ENCODE data around the gene KNSTRN. TPM values are rescaled to one million over a fixed set of nuclear protein-coding genes. Genes with fewer than 3 reads are reported as not detected.

Gene KNSTRN
- total and polyA plus RNA-seq, 2 of the 13 experiments (the other 11 are each of a cell fraction or from before 2014, with no cell fraction given), result 20.3 to 62.3 TPM

GRCh38 chr15:40412095-40412759 lies 29.7 kb downstream of the KNSTRN start (continued):
- TF ChIP-seq, protein P1, sequence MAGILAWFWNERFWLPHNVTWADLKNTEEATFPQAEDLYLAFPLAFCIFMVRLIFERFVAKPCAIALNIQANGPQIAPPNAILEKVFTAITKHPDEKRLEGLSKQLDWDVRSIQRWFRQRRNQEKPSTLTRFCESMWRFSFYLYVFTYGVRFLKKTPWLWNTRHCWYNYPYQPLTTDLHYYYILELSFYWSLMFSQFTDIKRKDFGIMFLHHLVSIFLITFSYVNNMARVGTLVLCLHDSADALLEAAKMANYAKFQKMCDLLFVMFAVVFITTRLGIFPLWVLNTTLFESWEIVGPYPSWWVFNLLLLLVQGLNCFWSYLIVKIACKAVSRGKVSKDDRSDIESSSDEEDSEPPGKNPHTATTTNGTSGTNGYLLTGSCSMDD (CRISPR knock-in tag; IDR thresholded peaks at IDR 0.05), result no peak
- TF ChIP-seq, protein P2, sequence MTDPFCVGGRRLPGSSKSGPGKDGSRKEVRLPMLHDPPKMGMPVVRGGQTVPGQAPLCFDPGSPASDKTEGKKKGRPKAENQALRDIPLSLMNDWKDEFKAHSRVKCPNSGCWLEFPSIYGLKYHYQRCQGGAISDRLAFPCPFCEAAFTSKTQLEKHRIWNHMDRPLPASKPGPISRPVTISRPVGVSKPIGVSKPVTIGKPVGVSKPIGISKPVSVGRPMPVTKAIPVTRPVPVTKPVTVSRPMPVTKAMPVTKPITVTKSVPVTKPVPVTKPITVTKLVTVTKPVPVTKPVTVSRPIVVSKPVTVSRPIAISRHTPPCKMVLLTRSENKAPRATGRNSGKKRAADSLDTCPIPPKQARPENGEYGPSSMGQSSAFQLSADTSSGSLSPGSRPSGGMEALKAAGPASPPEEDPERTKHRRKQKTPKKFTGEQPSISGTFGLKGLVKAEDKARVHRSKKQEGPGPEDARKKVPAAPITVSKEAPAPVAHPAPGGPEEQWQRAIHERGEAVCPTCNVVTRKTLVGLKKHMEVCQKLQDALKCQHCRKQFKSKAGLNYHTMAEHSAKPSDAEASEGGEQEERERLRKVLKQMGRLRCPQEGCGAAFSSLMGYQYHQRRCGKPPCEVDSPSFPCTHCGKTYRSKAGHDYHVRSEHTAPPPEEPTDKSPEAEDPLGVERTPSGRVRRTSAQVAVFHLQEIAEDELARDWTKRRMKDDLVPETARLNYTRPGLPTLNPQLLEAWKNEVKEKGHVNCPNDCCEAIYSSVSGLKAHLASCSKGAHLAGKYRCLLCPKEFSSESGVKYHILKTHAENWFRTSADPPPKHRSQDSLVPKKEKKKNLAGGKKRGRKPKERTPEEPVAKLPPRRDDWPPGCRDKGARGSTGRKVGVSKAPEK (CRISPR knock-in tag; IDR thresholded peaks at IDR 0.05; ENCODE audit: borderline replicate concordance), result no peak
- peak; percentile 49; the same call in 1 of the 2 replicates for TF ChIP-seq TBX2 (CRISPR knock-in tag; IDR thresholded peaks at IDR 0.05; ENCODE audit: borderline replicate concordance)
- TF ChIP-seq SRF (IDR thresholded peaks at IDR 0.05; ENCODE audit: low read depth, low read length), result no peak
- no peak for TF ChIP-seq SKIL (CRISPR knock-in tag; IDR thresholded peaks at IDR 0.05; ENCODE audit: borderline replicate concordance)
- TF ChIP-seq RFX3 (CRISPR knock-in tag; IDR thresholded peaks at IDR 0.05), result no peak
- TF ChIP-seq ZNF790 (CRISPR knock-in tag; IDR thresholded peaks at IDR 0.05; ENCODE audit: borderline replicate concordance), result no peak
- TF ChIP-seq MTF2 (CRISPR knock-in tag; IDR thresholded peaks at IDR 0.05; ENCODE audit: borderline replicate concordance), result no peak
- TF ChIP-seq MIXL1 (CRISPR knock-in tag; IDR thresholded peaks at IDR 0.05), result no peak
- TF ChIP-seq ZBTB14 (CRISPR knock-in tag; IDR thresholded peaks at IDR 0.05), result no peak
- TF ChIP-seq, protein P3, sequence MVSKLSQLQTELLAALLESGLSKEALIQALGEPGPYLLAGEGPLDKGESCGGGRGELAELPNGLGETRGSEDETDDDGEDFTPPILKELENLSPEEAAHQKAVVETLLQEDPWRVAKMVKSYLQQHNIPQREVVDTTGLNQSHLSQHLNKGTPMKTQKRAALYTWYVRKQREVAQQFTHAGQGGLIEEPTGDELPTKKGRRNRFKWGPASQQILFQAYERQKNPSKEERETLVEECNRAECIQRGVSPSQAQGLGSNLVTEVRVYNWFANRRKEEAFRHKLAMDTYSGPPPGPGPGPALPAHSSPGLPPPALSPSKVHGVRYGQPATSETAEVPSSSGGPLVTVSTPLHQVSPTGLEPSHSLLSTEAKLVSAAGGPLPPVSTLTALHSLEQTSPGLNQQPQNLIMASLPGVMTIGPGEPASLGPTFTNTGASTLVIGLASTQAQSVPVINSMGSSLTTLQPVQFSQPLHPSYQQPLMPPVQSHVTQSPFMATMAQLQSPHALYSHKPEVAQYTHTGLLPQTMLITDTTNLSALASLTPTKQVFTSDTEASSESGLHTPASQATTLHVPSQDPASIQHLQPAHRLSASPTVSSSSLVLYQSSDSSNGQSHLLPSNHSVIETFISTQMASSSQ (IDR thresholded peaks at IDR 0.05; ENCODE audit: low read depth), result no peak
- TF ChIP-seq, protein P3 (CRISPR knock-in tag; IDR thresholded peaks at IDR 0.05; ENCODE audit: borderline replicate concordance), result no peak
- TF ChIP-seq SP140L (CRISPR knock-in tag; IDR thresholded peaks at IDR 0.05; ENCODE audit: borderline replicate concordance), result no peak
- no peak for TF ChIP-seq ZNF224 (CRISPR knock-in tag; IDR thresholded peaks at IDR 0.05)
- no peak for TF ChIP-seq ZNF674 (CRISPR knock-in tag; IDR thresholded peaks at IDR 0.05; ENCODE audit: low read depth)
- TF ChIP-seq NFRKB (IDR thresholded peaks at IDR 0.05), result no peak
- no peak for TF ChIP-seq ZSCAN12 (CRISPR knock-in tag; IDR thresholded peaks at IDR 0.05)
- TF ChIP-seq NFIC (IDR thresholded peaks at IDR 0.05; ENCODE audit: low read length), result no peak
- peak; percentile 71 for TF ChIP-seq SALL1 (CRISPR knock-in tag; IDR thresholded peaks at IDR 0.05)
